GM12878 (cell line): ENCODE results near the gene TNKS2. TPM values are rescaled to one million over a fixed set of nuclear protein-coding genes. Genes with fewer than 3 reads are reported as not detected.

Experiments used
- ATAC-seq: fragments of 200-7000 bp; cut with Tn5 transposase; 3 replicates; pipeline ENCODE4 v1.9.1; 2020; ENCODE audit warnings: mild to moderate bottlenecking, moderate library complexity
- BruUV-seq: library from RNA; stranded (reverse); fragments of 400-500 nt; replicated peaks from 2 replicates; lab custom pipeline; 2021; lab: Mats Ljungman, UMichigan
- CTCF ChIA-PET: fragments of 300-600 bp; sonication (Branson Sonifier 250); formaldehyde crosslinking; extraction: SDS; loops from one replicate; lab custom pipeline; 2021; ENCODE audit warnings: inconsistent platforms; lab: Yijun Ruan, JAX
- POLR2A ChIA-PET: fragments of 350-600 bp; formaldehyde crosslinking; extraction: SDS; loops from one replicate; lab custom pipeline; 2021; ENCODE audit warnings: inconsistent platforms; lab: Charles Lee
- RAD21 ChIA-PET: fragments of 300-600 bp; sonication (Branson Sonifier 250); formaldehyde crosslinking; loops from one replicate; lab custom pipeline; 2023; ENCODE audit warnings: antibody characterized with exemption; ENCODE audit not compliant: unreplicated experiment; lab: Charles Lee
- SMC1A ChIA-PET: fragments of 300-600 bp; sonication (Branson Sonifier 250); formaldehyde crosslinking; loops from one replicate; lab custom pipeline; 2023; ENCODE audit not compliant: unreplicated experiment, uncharacterized antibody; lab: Charles Lee
- DNase-seq: peaks from one replicate; pipeline ENCODE4 v3.0.0-alpha.2; 2011; ENCODE audit warnings: low read depth, low spot score
- FAIRE-seq: peaks from 3 replicates; lab custom pipeline; 2011; peaks lifted over from hg19 to GRCh38; lab: Jason Lieb, UNC
- H2AFZ ChIP-seq: 2 replicates; pipeline ENCODE4 v1.6.0; 2011; ENCODE audit warnings: low read depth, low read length, control low read depth; ENCODE audit not compliant: control insufficient read depth
- H3K27ac ChIP-seq: 2 replicates; pipeline ENCODE4 v1.5.1; 2011; ENCODE audit warnings: control low read depth; ENCODE audit not compliant: control insufficient read depth, insufficient read depth
- H3K27me3 ChIP-seq, 2 experiments: replicated peaks in 1 of 2; 2 replicates each; pipeline versions ENCODE4 v1.6.0 to v1.6.1; 2011; ENCODE audit warnings: low read length in 1 of 2; ENCODE audit not compliant: control insufficient read depth in 2 of 2, insufficient read depth in 2 of 2
- H3K36me3 ChIP-seq, 2 experiments: 2 replicates each; pipeline ENCODE4 v1.5.1; 2011; ENCODE audit warnings: low read length in 1 of 2; ENCODE audit not compliant: control insufficient read depth in 2 of 2, insufficient read depth in 2 of 2
- H3K4me1 ChIP-seq: 2 replicates; pipeline ENCODE4 v1.6.1; 2011; ENCODE audit warnings: mild to moderate bottlenecking, low read length, moderate library complexity, mixed read lengths; ENCODE audit not compliant: control insufficient read depth, insufficient read depth
- H3K4me2 ChIP-seq: 2 replicates; pipeline ENCODE4 v1.6.0; 2011; ENCODE audit warnings: control low read depth; ENCODE audit not compliant: control insufficient read depth, insufficient read depth
- H3K4me3 ChIP-seq: fragments of 200-600 bp; sonication (generic); 2 replicates; pipeline ENCODE4 v1.5.1; 2016
- H3K79me2 ChIP-seq: 2 replicates; pipeline ENCODE4 v1.6.0; 2011; ENCODE audit warnings: low read length; ENCODE audit not compliant: control insufficient read depth, insufficient read depth
- H3K9ac ChIP-seq: 2 replicates; pipeline ENCODE4 v1.8.0; 2011; ENCODE audit warnings: low read length, control low read depth, mixed read lengths; ENCODE audit not compliant: control insufficient read depth, insufficient read depth
- H3K9me3 ChIP-seq: replicated peaks from 3 replicates; pipeline ENCODE4 v1.5.1; 2011; ENCODE audit warnings: mild to moderate bottlenecking, low read length; ENCODE audit not compliant: control insufficient read depth, insufficient read depth
- H4K20me1 ChIP-seq: 2 replicates; pipeline ENCODE4 v1.6.0; 2011; ENCODE audit not compliant: control insufficient read depth, insufficient read depth
- BHLHE40 ChIP-seq, 2 experiments: fragments of 450-650 bp in 1 of 2; IDR thresholded peaks; 2 replicates each; pipeline ENCODE4 v1.6.1; 2011 to 2017; ENCODE audit warnings: low read depth in 2 of 2, borderline replicate concordance in 1 of 2, improper control_type of control experiment in 1 of 2, low read length in 1 of 2, mild to moderate bottlenecking in 1 of 2
- CHD1 ChIP-seq: IDR thresholded peaks from 2 replicates; pipeline ENCODE4 v1.6.1; 2012; ENCODE audit warnings: low read depth, low read length, improper control_type of control experiment
- FOS ChIP-seq: IDR thresholded peaks from 3 replicates; pipeline ENCODE4 v1.6.1; 2011; ENCODE audit warnings: borderline replicate concordance; ENCODE audit not compliant: insufficient read length; ENCODE audit errors: extremely low read depth
- FOXK2 ChIP-seq: fragments of 450-650 bp; IDR thresholded peaks from 2 replicates; pipeline ENCODE4 v1.6.1; 2017; ENCODE audit warnings: mild to moderate bottlenecking, moderate library complexity
- NBN ChIP-seq: fragments of 450-650 bp; IDR thresholded peaks from 2 replicates; pipeline ENCODE4 v1.6.1; 2016
- NKRF ChIP-seq: fragments of 450-650 bp; conservative IDR thresholded peaks from 2 replicates; pipeline ENCODE4 v1.6.1; 2017; ENCODE audit warnings: mild to moderate bottlenecking, moderate library complexity
- PKNOX1 ChIP-seq: fragments of 450-650 bp; IDR thresholded peaks from 2 replicates; pipeline ENCODE4 v1.6.1; 2016; ENCODE audit warnings: mild to moderate bottlenecking
- TARDBP ChIP-seq: IDR thresholded peaks from 2 replicates; pipeline ENCODE4 v1.6.1; 2016; ENCODE audit warnings: borderline replicate concordance
- YBX1 ChIP-seq: fragments of 450-650 bp; IDR thresholded peaks from 2 replicates; pipeline ENCODE4 v1.6.1; 2016; ENCODE audit warnings: antibody characterized with exemption
- ZNF592 ChIP-seq: fragments of 450-650 bp; IDR thresholded peaks from 2 replicates; pipeline ENCODE4 v1.6.1; 2017; ENCODE audit warnings: mild to moderate bottlenecking, moderate library complexity
- WGBS: methylation state at CpG from one replicate; pipeline ENCODE4 v1.1.6; 2016; ENCODE audit warnings: low lambda C conversion rate; ENCODE audit not compliant: insufficient replicate concordance, insufficient coverage; ENCODE audit errors: missing lambda C conversion rate; 5-methylcytosine and 5-hydroxymethylcytosine counted together
- in situ Hi-C: fragments of 300-500 bp; cut with MboI; formaldehyde crosslinking; loops from 9 replicates; pipeline ENCODE4 v1.14.3; 2018; ENCODE audit warnings: mixed read lengths
- intact Hi-C: fragments of 100-400 bp; cut with micrococcal nuclease; formaldehyde crosslinking; loops from one replicate; pipeline ENCODE4 v1.14.2; 2022; ENCODE audit not compliant: unreplicated experiment
- polyA plus RNA-seq, 11 experiments: library from polyadenylated mRNA; depleted of rRNA in 4 of 11; unstranded in 6 of 11; stranded (reverse) in 5 of 11; fragments of >200 nt; fragmentation: Nextera tagmentation in 4 of 11; fragmentation: Illumina TruSeq in 1 of 11; extraction: Ambion mirVana in 4 of 11; extraction: Trizol in 1 of 11; gene quantifications; 1 replicate in 1 of 11; 2 replicates in 10 of 11; pipeline versions ENCODE4 v1.2.1 to v1.2.3, GENCODE V29; 2011 to 2016; ENCODE audit warnings: inconsistent platforms in 2 of 11, missing spikeins in 2 of 11, low read depth in 1 of 11
- total RNA-seq, 4 experiments: library from RNA; depleted of rRNA in 3 of 4; stranded (reverse); fragments of >200 nt in 3 of 4; fragmentation: Illumina TruSeq in 1 of 4; extraction: Trizol in 1 of 4; gene quantifications; 2 replicates each; pipeline versions ENCODE4 v1.2.1 to v1.2.3, GENCODE V29; 2013 to 2021

Gene TNKS2
- total and polyA plus RNA-seq, 10 of the 15 experiments (the other 5 are each of a cell fraction or from before 2014, with no cell fraction given): 2.9 to 24.2 (median 6.9) TPM

GRCh38 chr10:91907033-91907594 lies 108.9 kb downstream of the TNKS2 start:
- H3K27ac ChIP-seq: no peak overlapping the region
- CTCF ChIA-PET: interaction anchor here (0.6 to 2.4 kb wide), 5 partner anchors 10 to 1416 kb away, joined by 3 to 11 read pairs (median 4); partner anchors contain the start of gene BTAF1
- in situ Hi-C loops (loop anchor here (5.0 to 25.0 kb wide), 3 partner anchors 150 to 1020 kb away; no protein-coding TSS in a partner anchor), intact Hi-C loops (loop anchor here (5.0 kb wide), 1 partner anchor 410 kb away; no protein-coding TSS in a partner anchor)
- POLR2A ChIA-PET: interaction anchor here (0.6 to 2.8 kb wide), 3 partner anchors 9 to 17 kb away, joined by 3 to 9 read pairs (median 4); partner anchors contain the start of gene BTAF1
- H3K4me3 ChIP-seq: no peak overlapping the region
- RAD21 ChIA-PET: interaction anchor here (1.1 to 1.6 kb wide), 2 partner anchors 16 to 608 kb away, joined by 3 to 5 read pairs; partner anchors contain the start of gene BTAF1
- H3K4me1 ChIP-seq: no peaks in the 10 kb centered on the region; the same call in 1 of the 2 replicates
- BruUV-seq: no TSS peak
- WGBS: 97% methylated on average over 5 of the region's 5 CpGs
- DNase-seq (no peak), FAIRE-seq (no peak), ATAC-seq (no peak)
- TF ChIP-seq PKNOX1: no peak
- no peak for TF ChIP-seq BHLHE40 (IDR thresholded peaks at IDR 0.05; ENCODE audit: borderline replicate concordance in 1 of 2, low read depth in 2 of 2, low read length in 1 of 2)
- no peak for TF ChIP-seq FOXK2
- no peak for TF ChIP-seq FOS
- TF ChIP-seq CHD1: no peak
- TF ChIP-seq NKRF: no peak
- no peak for TF ChIP-seq ZNF592
- TF ChIP-seq TARDBP: no peak
- no peak for TF ChIP-seq NBN
- no peak for TF ChIP-seq YBX1
- no peaks in the 10 kb centered on the region; a peak in 1 of 4 replicates for H3K27me3 ChIP-seq
- H2AFZ ChIP-seq: no peak overlapping the region
- H3K4me2 ChIP-seq: no peak overlapping the region
- no peak overlapping the region for H3K9ac ChIP-seq
- SMC1A ChIA-PET: interaction anchor here (1.0 to 2.6 kb wide), 5 partner anchors 14 to 149 kb away, joined by 3 to 10 read pairs (median 3); partner anchors contain the start of gene BTAF1
- no peaks in the 10 kb centered on the region for H3K79me2 ChIP-seq
- H3K9me3 ChIP-seq: no peaks in the 10 kb centered on the region
- H3K36me3 ChIP-seq: no peaks in the 10 kb centered on the region
- H4K20me1 ChIP-seq: no peaks in the 10 kb centered on the region
